Memory B cell (primary cell): Measurements from ENCODE around the gene ACTG2.
A peak's percentile ranks its signal among the peaks of the same experiment; 100 is the strongest.
"Not testable (repeated sequence)": the region's sequence is repeated elsewhere in the genome, so short reads cannot be mapped to it uniquely, and the experiment has no call there.

Source experiments
- ATAC-seq: fragments of 150-1000 bp; cut with Tn5 transposase; 2 replicates; pipeline ENCODE4 v1.10.0; 2021; ENCODE audit warnings: low read depth, mild to moderate bottlenecking, moderate library complexity
- DNase-seq, 2 donors: peaks; one replicate each; pipeline ENCODE4 v3.0.0; 2022; ENCODE audit warnings: low spot score in 2 of 2
- H3K27ac Mint-ChIP-seq: one replicate; pipeline ENCODE4 v1.8.0; 2022; ENCODE audit warnings: mild to moderate bottlenecking, moderate library complexity, mixed read lengths
- H3K27me3 Mint-ChIP-seq: one replicate; pipeline ENCODE4 v1.8.0; 2022; ENCODE audit warnings: mixed read lengths
- H3K36me3 Mint-ChIP-seq: one replicate; pipeline ENCODE4 v1.8.0; 2022; ENCODE audit warnings: mild to moderate bottlenecking, mixed read lengths
- H3K4me1 Mint-ChIP-seq: one replicate; pipeline ENCODE4 v1.8.0; 2022; ENCODE audit warnings: mixed read lengths
- H3K4me3 Mint-ChIP-seq: one replicate; pipeline ENCODE4 v1.8.0; 2022; ENCODE audit warnings: mild to moderate bottlenecking, moderate library complexity, mixed read lengths
- H3K9me3 Mint-ChIP-seq: one replicate; pipeline ENCODE4 v1.8.0; 2022; ENCODE audit warnings: mixed read lengths

ACTG2 gene

GRCh38 chr2:73885406-73885805 lies 7.4 kb upstream of the ACTG2 start:
- peaks cover 12% of the 10 kb centered on the region for H3K27me3 Mint-ChIP-seq
- DNase-seq, result no peak
- H3K27ac Mint-ChIP-seq, result no peak overlapping the region
- H3K9me3 Mint-ChIP-seq, result no peaks in the 10 kb centered on the region
- ATAC-seq, result no peak
- H3K4me3 Mint-ChIP-seq, result no peak overlapping the region
- no peaks in the 10 kb centered on the region for H3K4me1 Mint-ChIP-seq
- no peaks in the 10 kb centered on the region for H3K36me3 Mint-ChIP-seq

- no peaks in the 10 kb centered on the region for H3K4me1 Mint-ChIP-seq
- no peak overlapping the region for H3K4me3 Mint-ChIP-seq
- H3K27ac Mint-ChIP-seq, result no peak overlapping the region
- peaks cover 12% of the 10 kb centered on the region for H3K27me3 Mint-ChIP-seq
- no peaks in the 10 kb centered on the region for H3K36me3 Mint-ChIP-seq
- no peaks in the 10 kb centered on the region for H3K9me3 Mint-ChIP-seq
- DNase-seq, result no peak
- no peak for ATAC-seq
Measured at GRCh38 chr2:73886357-73886756, 6.5 kb upstream of the ACTG2 start.

GRCh38 chr2:73887596-73888353 lies 5.0 kb upstream of the ACTG2 start:
- not testable (repeated sequence) for H3K9me3 Mint-ChIP-seq, H3K27ac Mint-ChIP-seq, H3K4me3 Mint-ChIP-seq, H3K36me3 Mint-ChIP-seq, ATAC-seq, H3K4me1 Mint-ChIP-seq, DNase-seq
- peaks cover 12% of the 10 kb centered on the region for H3K27me3 Mint-ChIP-seq

- Mint-ChIP-seq H3K4me3 (no peak overlapping the region), H3K9me3 (no peaks in the 10 kb centered on the region), H3K27me3 (peaks cover 9% of the 10 kb centered on the region), H3K27ac (no peak overlapping the region), H3K36me3 (no peaks in the 10 kb centered on the region), H3K4me1 (no peaks in the 10 kb centered on the region)
- no peak for DNase-seq
- ATAC-seq, result no peak
Measured at GRCh38 chr2:73888388-73888787, 4.4 kb upstream of the ACTG2 start.

- H3K4me1 Mint-ChIP-seq, result peaks cover 2% of the 10 kb centered on the region
Measured at GRCh38 chr2:73889206-73889605, 3.6 kb upstream of the ACTG2 start.

GRCh38 chr2:73890301-73891092 lies 2.3 kb upstream of the ACTG2 start:
- Mint-ChIP-seq H3K27me3 (peaks cover 8% of the 10 kb centered on the region), H3K4me1 (peaks cover 2% of the 10 kb centered on the region), H3K36me3 (no peaks in the 10 kb centered on the region), H3K27ac (no peak overlapping the region), H3K9me3 (no peaks in the 10 kb centered on the region), H3K4me3 (no peak overlapping the region)
- DNase-seq (no peak), ATAC-seq (no peak)

More at GRCh38 chr2:73889206-73889605, 3.6 kb upstream of the ACTG2 start:
- peaks cover 8% of the 10 kb centered on the region for H3K27me3 Mint-ChIP-seq
- no peak overlapping the region for H3K4me3 Mint-ChIP-seq
- no peak for DNase-seq
- H3K9me3 Mint-ChIP-seq, result no peaks in the 10 kb centered on the region
- ATAC-seq, result no peak
- H3K36me3 Mint-ChIP-seq, result no peaks in the 10 kb centered on the region
- H3K27ac Mint-ChIP-seq, result no peak overlapping the region

GRCh38 chr2:73891276-73891901 lies 1.4 kb upstream of the ACTG2 start:
- DNase-seq, result no peak
- no peak for ATAC-seq
- Mint-ChIP-seq H3K4me1 (peaks cover 4% of the 10 kb centered on the region), H3K9me3 (no peaks in the 10 kb centered on the region), H3K36me3 (no peaks in the 10 kb centered on the region), H3K4me3 (no peak overlapping the region), H3K27ac (no peak overlapping the region), H3K27me3 (peaks cover 6% of the 10 kb centered on the region)

- ATAC-seq, result no peak
- peaks cover 5% of the 10 kb centered on the region for H3K4me1 Mint-ChIP-seq
- H3K27ac Mint-ChIP-seq, result no peak overlapping the region
- H3K27me3 Mint-ChIP-seq, result no peaks in the 10 kb centered on the region
- DNase-seq, result no peak
- no peak overlapping the region for H3K4me3 Mint-ChIP-seq
- no peaks in the 10 kb centered on the region for H3K36me3 Mint-ChIP-seq
- no peaks in the 10 kb centered on the region for H3K9me3 Mint-ChIP-seq
Measured at GRCh38 chr2:73893764-73894474, 1.1 kb downstream of the ACTG2 start.

- Mint-ChIP-seq H3K9me3 (no peaks in the 10 kb centered on the region), H3K36me3 (no peaks in the 10 kb centered on the region), H3K27me3 (no peaks in the 10 kb centered on the region), H3K27ac (no peak overlapping the region), H3K4me1 (peaks cover 5% of the 10 kb centered on the region), H3K4me3 (no peak overlapping the region)
- no peak for ATAC-seq
- no peak for DNase-seq
Measured at GRCh38 chr2:73894475-73894850, 1.7 kb downstream of the ACTG2 start.

- H3K4me3 Mint-ChIP-seq, result no peak overlapping the region
- H3K27ac Mint-ChIP-seq, result no peak overlapping the region
- peaks cover 5% of the 10 kb centered on the region for H3K4me1 Mint-ChIP-seq
- H3K27me3 Mint-ChIP-seq, result no peaks in the 10 kb centered on the region
- no peaks in the 10 kb centered on the region for H3K9me3 Mint-ChIP-seq
- ATAC-seq, result no peak
- DNase-seq, result no peak
- H3K36me3 Mint-ChIP-seq, result no peaks in the 10 kb centered on the region
Measured at GRCh38 chr2:73894877-73895276, 2.1 kb downstream of the ACTG2 start.

- H3K36me3 Mint-ChIP-seq, result no peaks in the 10 kb centered on the region
- H3K27ac Mint-ChIP-seq, result no peak overlapping the region
- H3K4me1 Mint-ChIP-seq, result peaks cover 5% of the 10 kb centered on the region
- no peak overlapping the region for H3K4me3 Mint-ChIP-seq
- H3K27me3 Mint-ChIP-seq, result no peaks in the 10 kb centered on the region
- no peak for DNase-seq
- H3K9me3 Mint-ChIP-seq, result no peaks in the 10 kb centered on the region
- ATAC-seq, result no peak
Measured at GRCh38 chr2:73895473-73895872, 2.7 kb downstream of the ACTG2 start.

GRCh38 chr2:73896362-73897239 lies 3.8 kb downstream of the ACTG2 start:
- no peaks in the 10 kb centered on the region for H3K9me3 Mint-ChIP-seq
- ATAC-seq (peak; percentile 38), DNase-seq (no peak)
- H3K27ac Mint-ChIP-seq, result no peak overlapping the region
- no peak overlapping the region for H3K4me3 Mint-ChIP-seq
- H3K27me3 Mint-ChIP-seq, result no peaks in the 10 kb centered on the region
- H3K36me3 Mint-ChIP-seq, result no peaks in the 10 kb centered on the region
- peaks cover 5% of the 10 kb centered on the region for H3K4me1 Mint-ChIP-seq

GRCh38 chr2:73897240-73897583 lies 4.4 kb downstream of the ACTG2 start:
- no peak for ATAC-seq

More at GRCh38 chr2:73897240-73897583, 4.4 kb downstream of the ACTG2 start:
- Mint-ChIP-seq H3K4me1 (peaks cover 5% of the 10 kb centered on the region), H3K36me3 (no peaks in the 10 kb centered on the region), H3K9me3 (no peaks in the 10 kb centered on the region), H3K27ac (no peak overlapping the region), H3K27me3 (peaks cover 4% of the 10 kb centered on the region), H3K4me3 (no peak overlapping the region)
- DNase-seq, result no peak
